Keratinocyte (primary cell): ENCODE results near the gene ATF7. TPM values are rescaled to one million over a fixed set of nuclear protein-coding genes. Genes with fewer than 3 reads are reported as not detected.
A peak's percentile ranks its signal among the peaks of the same experiment; 100 is the strongest.

Experiments used
- DNase-seq: peaks from one replicate; pipeline ENCODE4 v3.0.0-alpha.2; 2011; ENCODE audit warnings: low read depth, missing footprints, low spot score
- FAIRE-seq: peaks from 2 replicates; lab custom pipeline; 2011; peaks lifted over from hg19 to GRCh38; lab: Jason Lieb, UNC
- H2AFZ ChIP-seq: 2 replicates; pipeline ENCODE4 v1.6.0; 2012; ENCODE audit warnings: low read length, control low read depth, inconsistent platforms; ENCODE audit not compliant: control insufficient read depth
- H3K27ac ChIP-seq: 2 replicates; pipeline ENCODE4 v1.5.1; 2011; ENCODE audit warnings: low read length; ENCODE audit not compliant: control insufficient read depth, insufficient read depth
- H3K27me3 ChIP-seq: 3 replicates; pipeline ENCODE4 v1.6.0; 2011; ENCODE audit warnings: low read length; ENCODE audit not compliant: control insufficient read depth, insufficient read depth; ENCODE audit errors: extremely low read depth
- H3K36me3 ChIP-seq, 2 experiments: 2 replicates in 1 of 2; 3 replicates in 1 of 2; pipeline ENCODE4 v1.5.1; 2011; ENCODE audit warnings: low read length in 2 of 2, mild to moderate bottlenecking in 1 of 2; ENCODE audit not compliant: control insufficient read depth in 2 of 2, insufficient read depth in 2 of 2; ENCODE audit errors: extremely low read depth in 1 of 2
- H3K4me1 ChIP-seq: 3 replicates; pipeline ENCODE4 v1.5.1; 2011; ENCODE audit warnings: low read length; ENCODE audit not compliant: control insufficient read depth, insufficient read depth; ENCODE audit errors: extremely low read depth
- H3K4me2 ChIP-seq: 3 replicates; pipeline ENCODE4 v1.6.0; 2011; ENCODE audit warnings: low read depth, low read length; ENCODE audit not compliant: control insufficient read depth, insufficient read depth; ENCODE audit errors: extremely low read depth
- H3K4me3 ChIP-seq, 3 experiments: fragments of 200-600 bp in 1 of 3; sonication (generic) in 1 of 3; 2 replicates in 2 of 3; 3 replicates in 1 of 3; pipeline ENCODE4 v1.5.1; 2011 to 2016; ENCODE audit warnings: low read length in 3 of 3, mild to moderate bottlenecking in 3 of 3, control low read depth in 2 of 3, inconsistent platforms in 1 of 3, low read depth in 1 of 3, mixed read lengths in 1 of 3, mixed run types in 1 of 3, moderate library complexity in 1 of 3; ENCODE audit not compliant: control insufficient read depth in 2 of 3, insufficient read depth in 2 of 3; ENCODE audit errors: extremely low read depth in 1 of 3
- H3K79me2 ChIP-seq: 2 replicates; pipeline ENCODE4 v1.6.0; 2012; ENCODE audit warnings: low read length; ENCODE audit not compliant: control insufficient read depth, insufficient read depth
- H3K9ac ChIP-seq: 3 replicates; pipeline ENCODE4 v1.6.0; 2011; ENCODE audit warnings: low read length; ENCODE audit not compliant: control insufficient read depth, insufficient read depth; ENCODE audit errors: extremely low read depth
- H3K9me1 ChIP-seq: 3 replicates; pipeline ENCODE4 v1.6.0; 2011; ENCODE audit warnings: low read length; ENCODE audit not compliant: control insufficient read depth, insufficient read depth; ENCODE audit errors: extremely low read depth
- H3K9me3 ChIP-seq: 2 replicates; pipeline ENCODE4 v1.5.1; 2012; ENCODE audit warnings: low read depth, low read length; ENCODE audit not compliant: control insufficient read depth
- H4K20me1 ChIP-seq: 3 replicates; pipeline ENCODE4 v1.6.0; 2011; ENCODE audit warnings: low read length; ENCODE audit not compliant: control insufficient read depth, insufficient read depth; ENCODE audit errors: extremely low read depth
- CTCF ChIP-seq, 3 experiments: IDR thresholded peaks in 1 of 3; conservative IDR thresholded peaks in 1 of 3; optimal IDR thresholded peaks in 1 of 3; 2 replicates in 2 of 3; 3 replicates in 1 of 3; pipeline versions ENCODE3 to v1.5.1; 2011; ENCODE audit warnings: low read length in 3 of 3, mild to moderate bottlenecking in 3 of 3, moderate library complexity in 2 of 3, control low read depth in 1 of 3, inconsistent platforms in 1 of 3; ENCODE audit not compliant: insufficient read depth in 2 of 3; ENCODE audit errors: extremely low read depth in 1 of 3
- EZH2 ChIP-seq: IDR thresholded peaks from one replicate; pipeline ENCODE4 v1.6.1; 2012; ENCODE audit warnings: inconsistent platforms, mild to moderate bottlenecking, low read length, moderate library complexity
- dilution Hi-C: fragments of 300-500 bp; cut with MboI; formaldehyde crosslinking; loops from one replicate; pipeline ENCODE4 v1.7.0; 2020; ENCODE audit warnings: low sequenced_read_pairs; ENCODE audit not compliant: extremely low pct_ligation_motif_present
- polyA plus RNA-seq, 5 experiments: library from polyadenylated mRNA; depleted of rRNA in 3 of 5; stranded (reverse) in 3 of 5; stranded (forward) in 1 of 5; unstranded in 1 of 5; fragments of >200 nt; gene quantifications; 1 replicate in 1 of 5; 2 replicates in 3 of 5; 3 replicates in 1 of 5; pipeline versions ENCODE4 v1.2.1 to v1.2.3, GENCODE V29; 2011 to 2012; ENCODE audit warnings: missing spikeins in 2 of 5, low read depth in 1 of 5, low replicate concordance in 1 of 5

Gene ATF7
- polyA plus RNA-seq, 1 donor (not counting 4 experiments of a cell fraction or from before 2014, with no cell fraction given), result 16.3 TPM

DNA sequence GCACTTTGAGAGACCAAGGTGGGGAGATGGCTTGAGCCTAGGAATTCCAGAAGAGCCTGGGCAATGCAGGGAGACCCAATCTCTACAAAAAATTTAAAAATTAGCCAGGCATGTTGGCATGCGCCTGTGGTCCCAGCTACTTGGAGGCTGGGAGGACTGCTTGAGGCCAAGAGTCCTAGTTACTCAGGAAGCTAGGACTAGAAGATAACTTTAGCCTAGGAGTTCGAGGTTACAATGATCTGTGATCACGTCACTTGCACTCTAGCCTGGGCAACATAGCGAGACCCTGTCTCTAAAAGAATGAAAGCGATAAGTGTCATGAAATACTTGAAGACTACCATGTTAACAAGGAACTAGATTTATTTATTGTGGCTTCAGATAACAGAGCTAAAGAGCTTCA, 3.5 kb downstream of the ATF7 start:
- no peak overlapping the region for H3K4me3 ChIP-seq
- FAIRE-seq, result no peak

DNA sequence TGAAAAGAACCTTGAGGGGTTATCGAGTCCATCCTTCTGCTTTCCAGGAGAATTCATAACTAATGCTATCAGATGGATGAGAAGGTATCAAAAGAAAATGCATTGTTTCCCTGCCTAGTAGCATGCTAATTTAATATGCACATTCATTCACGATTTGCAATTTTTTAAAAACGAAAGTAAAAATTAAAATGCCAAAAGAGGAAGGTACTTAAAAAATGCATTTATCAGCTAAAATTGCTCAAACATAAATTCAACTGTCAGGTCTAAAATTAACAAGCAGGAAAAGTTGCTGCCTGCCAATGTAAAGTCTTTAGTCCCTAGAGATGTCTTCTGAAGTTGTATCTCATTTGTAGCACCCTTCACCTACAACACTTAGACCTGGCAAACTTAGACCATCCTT, 7.9 kb downstream of the ATF7 start:
- peak overlapping the region; percentile 75 for H3K4me2 ChIP-seq

More for the DNA sequence above, 3.5 kb downstream of the ATF7 start:
- Histone ChIP-seq H3K79me2 (peaks cover 73% of the 10 kb centered on the region), H3K27me3 (no peaks in the 10 kb centered on the region), H3K4me1 (peaks cover 26% of the 10 kb centered on the region), H3K9ac (no peak overlapping the region), H3K36me3 (no peaks in the 10 kb centered on the region), H3K27ac (no peak overlapping the region), H4K20me1 (no peaks in the 10 kb centered on the region), H3K9me3 (no peaks in the 10 kb centered on the region), H2AFZ (no peak overlapping the region), H3K4me2 (peak overlapping the region; percentile 91), H3K9me1 (no peaks in the 10 kb centered on the region)
- no peak for TF ChIP-seq EZH2
- no peak for DNase-seq
- dilution Hi-C loops, result no loop called here

More for the DNA sequence above, 7.9 kb downstream of the ATF7 start:
- no peaks in the 10 kb centered on the region for H3K27me3 ChIP-seq
- DNase-seq, result no peak
- H3K9me3 ChIP-seq, result no peaks in the 10 kb centered on the region
- FAIRE-seq, result no peak
- peaks cover 67% of the 10 kb centered on the region for H3K79me2 ChIP-seq
- H3K4me3 ChIP-seq, result peak overlapping the region in 2 of 3 experiments; percentile 8 to 17
- dilution Hi-C loops, result no loop called here
- TF ChIP-seq CTCF (optimal IDR thresholded peaks at IDR 0.05 in 1 of 3, IDR thresholded peaks at IDR 0.05 in 1 of 3, conservative IDR thresholded peaks at IDR 0.05 in 1 of 3; ENCODE audit: extremely low read depth in 1 of 3, insufficient read depth in 2 of 3, low read length in 3 of 3) (no peak), EZH2 (no peak)
- H4K20me1 ChIP-seq, result no peaks in the 10 kb centered on the region
- H3K27ac ChIP-seq, result no peak overlapping the region
- H3K9ac ChIP-seq, result no peak overlapping the region
- H3K4me1 ChIP-seq, result peaks cover 14% of the 10 kb centered on the region
- no peaks in the 10 kb centered on the region for H3K9me1 ChIP-seq
- H2AFZ ChIP-seq, result no peak overlapping the region
- H3K36me3 ChIP-seq, result no peaks in the 10 kb centered on the region
